ENCODE data around the gene TPPP2. TPM values are rescaled to one million over a fixed set of nuclear protein-coding genes. Genes with fewer than 3 reads are reported as not detected.
A peak's percentile ranks its signal among the peaks of the same experiment; 100 is the strongest.

Gene TPPP2
- total RNA-seq, 2 experiments from 2014 or later = not detected

- Histone ChIP-seq H3K9me3 (ENCODE audit: low read length) (no peaks in the 10 kb centered on the region), H3K79me2 (ENCODE audit: insufficient read depth, low read depth, low read length) (no peaks in the 10 kb centered on the region), H3K4me3 (ENCODE audit: low read depth, low read length, poor library complexity, severe bottlenecking) (no peak overlapping the region), H3K27ac (ENCODE audit: low read depth, low read length, poor library complexity, severe bottlenecking) (no peak overlapping the region), H4K20me1 (ENCODE audit: insufficient read depth, low read length) (no peaks in the 10 kb centered on the region), H3K9me2 (ENCODE audit: insufficient read depth, low read length) (no peaks in the 10 kb centered on the region), H2AFZ (ENCODE audit: low read length) (no peak overlapping the region), H3K36me3 (ENCODE audit: insufficient read depth, low read length) (no peaks in the 10 kb centered on the region), H3K4me2 (ENCODE audit: low read length) (no peak overlapping the region), H3K4me1 (ENCODE audit: insufficient read depth, low read length, poor library complexity, severe bottlenecking) (no peaks in the 10 kb centered on the region)
- TF ChIP-seq EZH2phosphoT487 (IDR thresholded peaks at IDR 0.05; ENCODE audit: borderline replicate concordance, low read depth, low read length) = no peak
- no peak for TF ChIP-seq CTCF (conservative IDR thresholded peaks at IDR 0.05; ENCODE audit: low read length)
- no peak for DNase-seq (ENCODE audit: low spot score)
- ChIA-PET POLR2A (interaction anchor here (0.8 to 1.3 kb wide), 2 partner anchors 20 to 25 kb away, joined by 3 to 4 read pairs; no protein-coding TSS in a partner anchor), CTCF (ENCODE audit: unreplicated experiment) (no interaction called here)
- intact Hi-C loops (cut with micrococcal nuclease; ENCODE audit: unreplicated experiment) = no loop called here
- no TSS peak for BruUV-seq (replicated peaks)
Measured at GRCh38 chr14:21011136-21011535, 18.9 kb upstream of the TPPP2 start.

GRCh38 chr14:21014761-21015190 is 15.2 kb upstream of the TPPP2 start:
- Histone ChIP-seq H3K36me3 (ENCODE audit: insufficient read depth, low read length) (no peaks in the 10 kb centered on the region), H3K4me1 (ENCODE audit: insufficient read depth, low read length, poor library complexity, severe bottlenecking) (no peaks in the 10 kb centered on the region), H4K20me1 (ENCODE audit: insufficient read depth, low read length) (no peaks in the 10 kb centered on the region), H3K4me2 (ENCODE audit: low read length) (no peak overlapping the region), H3K27ac (ENCODE audit: low read depth, low read length, poor library complexity, severe bottlenecking) (no peak overlapping the region), H3K9me2 (ENCODE audit: insufficient read depth, low read length) (no peaks in the 10 kb centered on the region), H3K4me3 (ENCODE audit: low read depth, low read length, poor library complexity, severe bottlenecking) (no peak overlapping the region), H2AFZ (ENCODE audit: low read length) (no peak overlapping the region), H3K9me3 (ENCODE audit: low read length) (no peaks in the 10 kb centered on the region), H3K79me2 (ENCODE audit: insufficient read depth, low read depth, low read length) (no peaks in the 10 kb centered on the region)
- intact Hi-C loops (cut with micrococcal nuclease; ENCODE audit: unreplicated experiment) = loop anchor here (1.0 to 2.0 kb wide), 3 partner anchors 26 to 90 kb away; no protein-coding TSS in a partner anchor
- TF ChIP-seq CTCF (conservative IDR thresholded peaks at IDR 0.05; ENCODE audit: low read length) = peak; percentile 98
- TF ChIP-seq EZH2phosphoT487 (IDR thresholded peaks at IDR 0.05; ENCODE audit: borderline replicate concordance, low read depth, low read length) = no peak
- DNase-seq (ENCODE audit: low spot score) = peak; percentile 79
- BruUV-seq (replicated peaks) = no TSS peak
- CTCF ChIA-PET (ENCODE audit: unreplicated experiment) = interaction anchor here (0.8 to 2.8 kb wide), 9 partner anchors 10 to 95 kb away, joined by 3 to 13 read pairs (median 5); partner anchors contain the start of gene ARHGEF40
- POLR2A ChIA-PET = interaction anchor here (0.5 to 2.0 kb wide), 9 partner anchors 9 to 205 kb away, joined by 3 to 14 read pairs (median 3); partner anchors contain the start of gene RNASE7

GRCh38 chr14:21015312-21015711 is 14.7 kb upstream of the TPPP2 start:
- no peak for TF ChIP-seq CTCF (conservative IDR thresholded peaks at IDR 0.05; ENCODE audit: low read length)
- no peak for TF ChIP-seq EZH2phosphoT487 (IDR thresholded peaks at IDR 0.05; ENCODE audit: borderline replicate concordance, low read depth, low read length)
- Histone ChIP-seq H3K79me2 (ENCODE audit: insufficient read depth, low read depth, low read length) (no peaks in the 10 kb centered on the region), H3K4me2 (ENCODE audit: low read length) (no peak overlapping the region), H4K20me1 (ENCODE audit: insufficient read depth, low read length) (no peaks in the 10 kb centered on the region), H3K27ac (ENCODE audit: low read depth, low read length, poor library complexity, severe bottlenecking) (no peak overlapping the region), H3K4me3 (ENCODE audit: low read depth, low read length, poor library complexity, severe bottlenecking) (no peak overlapping the region), H3K9me2 (ENCODE audit: insufficient read depth, low read length) (no peaks in the 10 kb centered on the region), H3K36me3 (ENCODE audit: insufficient read depth, low read length) (no peaks in the 10 kb centered on the region), H2AFZ (ENCODE audit: low read length) (no peak overlapping the region), H3K4me1 (ENCODE audit: insufficient read depth, low read length, poor library complexity, severe bottlenecking) (no peaks in the 10 kb centered on the region), H3K9me3 (ENCODE audit: low read length) (no peaks in the 10 kb centered on the region)
- BruUV-seq (replicated peaks) = no TSS peak
- ChIA-PET CTCF (ENCODE audit: unreplicated experiment) (interaction anchor here (0.5 to 2.8 kb wide), 8 partner anchors 10 to 94 kb away, joined by 3 to 13 read pairs (median 7); partner anchors contain the start of gene ARHGEF40), POLR2A (interaction anchor here (0.6 to 2.0 kb wide), 6 partner anchors 10 to 204 kb away, joined by 3 to 14 read pairs (median 4); no protein-coding TSS in a partner anchor)
- intact Hi-C loops (cut with micrococcal nuclease; ENCODE audit: unreplicated experiment) = loop anchor here (2.0 kb wide), 1 partner anchor 25 kb away; no protein-coding TSS in a partner anchor
- DNase-seq (ENCODE audit: low spot score) = no peak
